Calu3 (cell line): Measurements from ENCODE around the gene HHAT. TPM values are rescaled to one million over a fixed set of nuclear protein-coding genes. Genes with fewer than 3 reads are reported as not detected.
A peak's percentile ranks its signal among the peaks of the same experiment; 100 is the strongest.

ENCODE experiments used
- BruUV-seq: library from RNA; stranded (reverse); fragments of 400-500 nt; replicated peaks from 2 replicates; lab custom pipeline; 2021; lab: Mats Ljungman, UMichigan
- CTCF ChIA-PET: fragments of 300-600 bp; sonication (Branson Sonifier 250); formaldehyde crosslinking; loops from one replicate; lab custom pipeline; 2022; ENCODE audit warnings: antibody characterized with exemption; lab: Charles Lee
- DNase-seq: peaks from one replicate; pipeline ENCODE4 v3.0.0; 2022
- H3K27ac Mint-ChIP-seq: one replicate; pipeline ENCODE4 v1.8.0; 2022; ENCODE audit warnings: mixed read lengths; ENCODE audit not compliant: unreplicated experiment
- H3K27me3 Mint-ChIP-seq: one replicate; pipeline ENCODE4 v1.8.0; 2022; ENCODE audit warnings: mixed read lengths; ENCODE audit not compliant: unreplicated experiment
- H3K36me3 Mint-ChIP-seq: one replicate; pipeline ENCODE4 v1.8.0; 2022; ENCODE audit warnings: mild to moderate bottlenecking, moderate library complexity, mixed read lengths; ENCODE audit not compliant: insufficient read depth, unreplicated experiment
- H3K4me1 Mint-ChIP-seq: one replicate; pipeline ENCODE4 v1.8.0; 2022; ENCODE audit warnings: mild to moderate bottlenecking, low read depth, mixed read lengths; ENCODE audit not compliant: unreplicated experiment
- H3K4me3 Mint-ChIP-seq: one replicate; pipeline ENCODE4 v1.8.0; 2022; ENCODE audit warnings: mild to moderate bottlenecking, low read depth, moderate library complexity, mixed read lengths; ENCODE audit not compliant: unreplicated experiment
- H3K9me3 Mint-ChIP-seq: one replicate; pipeline ENCODE4 v1.8.0; 2022; ENCODE audit warnings: low read depth, mixed read lengths; ENCODE audit not compliant: unreplicated experiment
- CTCF ChIP-seq: fragments of 200-600 bp; IDR thresholded peaks from one replicate; pipeline ENCODE4 v1.8.0; 2022; ENCODE audit warnings: antibody characterized with exemption; ENCODE audit not compliant: unreplicated experiment
- intact Hi-C: fragments of 100-400 bp; cut with micrococcal nuclease; formaldehyde crosslinking; loops from one replicate; pipeline ENCODE4 v1.10.0; 2022; ENCODE audit not compliant: unreplicated experiment
- total RNA-seq: library from RNA; stranded (reverse); gene quantifications from 2 replicates; pipeline ENCODE4 v1.2.3, GENCODE V29; 2022

HHAT gene
- total RNA-seq, 1 experiment from 2014 or later: 5.8 TPM

- no peak for TF ChIP-seq CTCF
- Mint-ChIP-seq H3K36me3 (no peaks in the 10 kb centered on the region), H3K27ac (no peak overlapping the region), H3K27me3 (peaks cover 22% of the 10 kb centered on the region), H3K4me1 (peaks cover 10% of the 10 kb centered on the region), H3K9me3 (no peaks in the 10 kb centered on the region), H3K4me3 (no peak overlapping the region)
- CTCF ChIA-PET: interaction anchor here (0.5 to 3.6 kb wide), 5 partner anchors 86 to 690 kb away, joined by 3 to 43 read pairs (median 4); partner anchors contain the start of gene KCNH1
- DNase-seq: no peak
- intact Hi-C loops: loop anchor here (1.0 to 10.0 kb wide), 5 partner anchors 41 to 807 kb away; partner anchors contain the start of gene RCOR3
- no TSS peak for BruUV-seq
Observed at GRCh38 chr1:210447456-210448057, 118.9 kb downstream of the HHAT start.

- DNase-seq: peak; percentile 53
- peak; percentile 58 for TF ChIP-seq CTCF
- Mint-ChIP-seq H3K4me1 (peaks cover 10% of the 10 kb centered on the region), H3K27me3 (peaks cover 28% of the 10 kb centered on the region), H3K36me3 (no peaks in the 10 kb centered on the region), H3K4me3 (no peak overlapping the region), H3K9me3 (no peaks in the 10 kb centered on the region), H3K27ac (no peak overlapping the region)
- no TSS peak for BruUV-seq
- intact Hi-C loops: loop anchor here (1.0 to 10.0 kb wide), 5 partner anchors 42 to 806 kb away; partner anchors contain the start of gene RCOR3
- CTCF ChIA-PET: interaction anchor here (0.5 to 3.6 kb wide), 6 partner anchors 133 to 1022 kb away, joined by 3 to 43 read pairs (median 4); partner anchors contain the start of gene KCNH1
Observed at GRCh38 chr1:210448297-210448892, 119.7 kb downstream of the HHAT start.

DNA sequence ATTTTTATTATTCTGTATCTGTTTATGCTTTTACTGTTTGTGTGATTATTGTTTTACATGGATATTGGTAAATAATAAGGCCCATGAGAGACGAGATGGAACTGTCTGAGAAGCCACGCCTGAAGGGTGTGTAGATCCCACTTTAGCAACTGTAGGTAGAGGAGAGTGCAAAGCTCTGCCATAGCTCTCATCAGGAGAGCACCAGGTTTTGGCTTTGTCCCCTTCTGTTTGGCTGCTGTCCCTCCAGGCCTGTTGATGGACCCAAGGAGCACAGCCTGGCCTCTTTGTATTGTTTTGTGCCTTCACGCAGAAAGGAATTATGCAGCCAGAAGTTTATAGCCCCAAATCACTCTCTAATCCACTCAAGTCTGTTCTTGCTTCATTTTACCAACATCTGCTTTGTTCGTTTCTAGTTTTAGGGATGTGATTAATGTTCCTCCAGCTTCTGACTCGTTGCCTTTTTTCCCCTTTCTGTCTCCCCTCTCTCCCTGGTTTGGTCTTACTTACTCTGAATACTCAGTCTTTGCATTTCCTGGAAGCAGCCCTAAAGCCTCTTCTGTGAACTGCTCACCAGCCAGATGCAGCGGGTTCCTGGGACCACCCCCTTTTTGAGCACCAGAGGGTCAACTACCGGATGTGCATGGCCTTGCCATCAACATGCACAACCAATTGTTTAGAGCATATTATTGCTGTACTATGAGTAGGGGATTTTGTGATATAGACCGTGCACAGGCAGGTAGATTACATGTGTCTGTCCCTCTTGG lies 127.3 kb downstream of the HHAT start:
- Mint-ChIP-seq H3K36me3 (no peaks in the 10 kb centered on the region), H3K4me1 (no peaks in the 10 kb centered on the region), H3K9me3 (peaks cover 3% of the 10 kb centered on the region), H3K27me3 (peaks cover 63% of the 10 kb centered on the region), H3K4me3 (no peak overlapping the region), H3K27ac (no peak overlapping the region)
- intact Hi-C loops: no loop called here
- BruUV-seq: no TSS peak
- no peak for DNase-seq
- CTCF ChIA-PET: no interaction called here
- TF ChIP-seq CTCF: no peak

- BruUV-seq: no TSS peak
- no peak for TF ChIP-seq CTCF
- H3K27ac Mint-ChIP-seq: no peak overlapping the region
- CTCF ChIA-PET: no interaction called here
- H3K4me3 Mint-ChIP-seq: no peak overlapping the region
- H3K27me3 Mint-ChIP-seq: peaks cover 63% of the 10 kb centered on the region
- no peaks in the 10 kb centered on the region for H3K4me1 Mint-ChIP-seq
- no peak for DNase-seq
- H3K9me3 Mint-ChIP-seq: peaks cover 3% of the 10 kb centered on the region
- no peaks in the 10 kb centered on the region for H3K36me3 Mint-ChIP-seq
- intact Hi-C loops: no loop called here
Observed at GRCh38 chr1:210456731-210457255, 128.1 kb downstream of the HHAT start.
